ENCODE measurements around the gene RIMBP2.

DNA sequence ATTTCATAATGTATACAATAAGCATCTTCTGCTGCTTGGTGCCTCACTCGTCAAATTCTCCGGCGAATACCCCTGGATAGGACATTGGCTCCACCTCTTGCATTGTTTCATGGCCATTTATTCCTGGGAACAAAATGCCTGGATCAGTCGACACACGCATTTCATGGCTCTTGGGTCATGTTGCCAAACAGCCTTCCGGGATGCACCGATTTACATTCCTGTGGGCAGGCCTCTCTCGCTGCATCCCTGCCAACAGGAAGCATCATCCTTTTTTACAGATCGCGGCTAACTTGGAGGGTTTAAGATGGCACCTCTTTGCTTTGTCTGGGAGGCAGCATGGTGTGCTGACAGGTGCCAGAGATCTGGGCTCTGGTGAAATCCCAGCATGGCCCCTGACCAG, 32.7 kb upstream of the RIMBP2 start:
- TF ChIP-seq, protein P1, sequence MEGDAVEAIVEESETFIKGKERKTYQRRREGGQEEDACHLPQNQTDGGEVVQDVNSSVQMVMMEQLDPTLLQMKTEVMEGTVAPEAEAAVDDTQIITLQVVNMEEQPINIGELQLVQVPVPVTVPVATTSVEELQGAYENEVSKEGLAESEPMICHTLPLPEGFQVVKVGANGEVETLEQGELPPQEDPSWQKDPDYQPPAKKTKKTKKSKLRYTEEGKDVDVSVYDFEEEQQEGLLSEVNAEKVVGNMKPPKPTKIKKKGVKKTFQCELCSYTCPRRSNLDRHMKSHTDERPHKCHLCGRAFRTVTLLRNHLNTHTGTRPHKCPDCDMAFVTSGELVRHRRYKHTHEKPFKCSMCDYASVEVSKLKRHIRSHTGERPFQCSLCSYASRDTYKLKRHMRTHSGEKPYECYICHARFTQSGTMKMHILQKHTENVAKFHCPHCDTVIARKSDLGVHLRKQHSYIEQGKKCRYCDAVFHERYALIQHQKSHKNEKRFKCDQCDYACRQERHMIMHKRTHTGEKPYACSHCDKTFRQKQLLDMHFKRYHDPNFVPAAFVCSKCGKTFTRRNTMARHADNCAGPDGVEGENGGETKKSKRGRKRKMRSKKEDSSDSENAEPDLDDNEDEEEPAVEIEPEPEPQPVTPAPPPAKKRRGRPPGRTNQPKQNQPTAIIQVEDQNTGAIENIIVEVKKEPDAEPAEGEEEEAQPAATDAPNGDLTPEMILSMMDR (conservative IDR thresholded peaks at IDR 0.05 in 1 of 2, IDR thresholded peaks at IDR 0.05 in 1 of 2; ENCODE audit: low read depth in 1 of 2, low read length in 2 of 2), result no peak
- TF ChIP-seq EZH2 (IDR thresholded peaks at IDR 0.05; ENCODE audit: low read length, missing control alignments), result no peak

Data from fibroblast of lung (primary cell).